Kidney glomerular epithelial cell (primary cell): ENCODE data around the gene OR2S2.

Experiments used
- DNase-seq: peaks from one replicate; lab custom pipeline; 2025; lab: John Stamatoyannopoulos, UW

Gene OR2S2

DNA sequence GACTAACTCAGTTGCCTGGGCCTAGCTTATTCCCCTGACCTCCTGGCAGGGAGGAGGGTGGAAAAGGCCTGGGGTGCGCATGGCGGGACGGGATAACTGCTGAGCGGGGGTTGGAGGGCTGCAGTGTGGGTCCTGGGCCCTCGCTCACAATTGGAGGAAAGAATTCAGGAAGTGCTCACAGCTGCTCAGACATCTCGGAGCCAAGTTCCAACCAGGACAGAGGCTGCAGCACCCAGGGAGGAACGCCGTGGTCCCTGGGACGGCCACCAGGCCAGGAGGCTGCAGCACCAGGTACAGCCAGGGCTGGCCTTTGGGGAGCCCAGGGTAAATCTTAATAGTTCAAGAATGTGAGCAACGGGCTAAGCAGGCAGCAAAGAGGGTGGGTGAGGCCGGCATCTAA is 48.7 kb downstream of the OR2S2 start, which contains the start of gene SPAAR:
TSS of gene SPAAR (plus strand) at position 217 of the 400 bp plus-strand sequence. CDS start 974 bp downstream, outside the sequence.
- no peak for DNase-seq

DNA sequence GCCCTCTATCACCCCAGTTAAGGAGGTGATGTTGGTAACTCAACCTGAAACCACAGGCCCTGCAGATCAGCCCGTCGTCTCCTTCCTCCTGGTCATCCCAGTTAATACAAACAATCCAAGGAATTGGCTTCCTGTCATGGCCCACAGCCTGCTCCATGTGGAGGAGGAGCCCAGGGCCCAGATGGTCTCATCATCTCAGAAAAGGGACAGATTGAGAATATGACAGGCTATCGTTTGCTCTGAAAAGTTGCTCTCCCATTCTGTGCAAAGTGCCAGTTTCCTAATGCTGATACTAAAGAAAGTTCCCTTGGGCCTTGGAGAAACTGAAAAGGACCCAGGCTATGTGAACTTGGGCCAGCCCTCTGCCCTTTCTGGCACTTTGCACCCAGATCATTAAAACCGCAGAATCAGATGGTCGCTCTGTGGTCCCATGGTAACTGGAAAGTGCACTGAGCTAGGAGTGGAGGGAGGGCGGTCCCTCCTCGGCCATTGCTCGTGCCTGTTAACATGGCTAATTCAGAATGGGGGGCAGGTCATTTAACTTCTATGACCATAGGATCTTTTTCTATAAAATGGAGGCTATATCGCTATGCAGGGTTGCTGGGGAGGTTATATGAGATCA is 49.3 kb downstream of the OR2S2 start:
- DNase-seq = no peak

DNA sequence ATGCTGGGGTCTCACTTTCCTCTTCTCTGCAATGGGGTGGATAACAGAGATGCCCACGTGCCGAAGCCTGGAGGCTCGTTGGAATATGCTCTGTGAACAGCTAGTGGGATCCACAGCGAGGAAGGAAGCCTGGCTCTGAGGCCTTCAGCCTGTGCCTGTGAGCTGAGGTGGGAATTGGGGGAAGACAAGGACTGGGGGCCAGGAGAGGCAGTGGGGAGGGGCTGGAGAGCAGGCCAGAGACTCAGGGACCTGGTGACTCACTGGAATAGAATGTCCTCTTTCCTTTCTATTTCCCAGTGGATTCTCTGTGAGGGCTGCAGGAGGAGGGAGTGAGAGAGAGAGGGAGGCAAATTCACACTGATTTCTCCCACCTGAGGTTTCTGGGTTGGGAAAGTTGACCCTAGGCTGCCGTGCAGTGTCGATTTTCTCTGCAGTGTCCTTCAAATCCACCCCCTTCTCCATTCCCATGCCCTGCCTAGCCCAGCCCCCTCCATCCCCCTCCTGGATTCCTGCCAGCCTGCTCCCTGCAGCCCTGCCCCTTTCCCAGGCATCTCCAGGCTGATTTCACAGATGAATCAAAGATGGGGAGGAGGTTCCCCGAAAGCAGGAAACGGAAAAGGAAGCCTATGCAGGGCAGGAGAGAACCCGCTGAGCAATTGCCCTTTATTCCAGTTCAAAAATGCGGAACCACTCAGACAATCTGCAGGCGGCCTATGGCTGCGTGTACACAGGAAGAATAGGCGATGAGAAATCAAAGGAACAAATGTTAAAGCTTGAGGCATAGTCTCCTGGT is 50.0 kb downstream of the OR2S2 start:
- peak; percentile 93 for DNase-seq
